ENCODE measurements around the gene SDR42E2. TPM values are rescaled to one million over a fixed set of nuclear protein-coding genes. Genes with fewer than 3 reads are reported as not detected.
"Not testable (repeated sequence)": the region's sequence is repeated elsewhere in the genome, so short reads cannot be mapped to it uniquely, and the experiment has no call there.

Gene SDR42E2
- total RNA-seq, 4 donors from 2014 or later: not detected

GRCh38 chr16:22141767-22142166, 20.5 kb upstream of the SDR42E2 start:
- TF ChIP-seq POLR2A (IDR thresholded peaks at IDR 0.05): no peak

GRCh38 chr16:22144520-22144919, 17.8 kb upstream of the SDR42E2 start:
- H3K9me3 ChIP-seq: no peaks in the 10 kb centered on the region
- ATAC-seq: no peak
- whole genome bisulfite sequencing, 2 donors (ENCODE audit: low coverage in 1 of 2): 73 to 90% methylated on average over 2 to 6 of the region's 6 CpGs

More at GRCh38 chr16:22141767-22142166, 20.5 kb upstream of the SDR42E2 start:
- Histone ChIP-seq H3K9me3 (no peaks in the 10 kb centered on the region), H3K27ac (no peak overlapping the region), H3K4me3 (no peak overlapping the region), H3K36me3 (no peaks in the 10 kb centered on the region), H3K27me3 (peaks cover 12% of the 10 kb centered on the region), H3K4me1 (no peaks in the 10 kb centered on the region)
- 90% methylated on average over 1 of the region's 1 CpG; no CpG with 5 or more reads in 1 of the 2 donors for WGBS, 2 donors (ENCODE audit: low coverage in 1 of 2)
- ATAC-seq: no peak

GRCh38 chr16:22147853-22148252, 14.5 kb upstream of the SDR42E2 start:
- Histone ChIP-seq H3K9me3 (no peaks in the 10 kb centered on the region), H3K4me3 (no peak overlapping the region), H3K36me3 (no peaks in the 10 kb centered on the region), H3K4me1 (no peaks in the 10 kb centered on the region), H3K27me3 (no peaks in the 10 kb centered on the region), H3K27ac (no peak overlapping the region)
- WGBS, 2 donors (ENCODE audit: low coverage in 1 of 2): 64 to 67% methylated on average over 2 to 6 of the region's 9 CpGs
- no peak for TF ChIP-seq EP300 (IDR thresholded peaks at IDR 0.05)
- no peak for TF ChIP-seq POLR2AphosphoS5 (IDR thresholded peaks at IDR 0.05)
- no peak for TF ChIP-seq POLR2A (IDR thresholded peaks at IDR 0.05)
- TF ChIP-seq CTCF (IDR thresholded peaks at IDR 0.05): no peak
- ATAC-seq: no peak

More at GRCh38 chr16:22144520-22144919, 17.8 kb upstream of the SDR42E2 start:
- no peak for TF ChIP-seq CTCF (IDR thresholded peaks at IDR 0.05)
- no peak for TF ChIP-seq EP300 (IDR thresholded peaks at IDR 0.05)
- no peak for TF ChIP-seq POLR2A (IDR thresholded peaks at IDR 0.05)
- no peak for TF ChIP-seq POLR2AphosphoS5 (IDR thresholded peaks at IDR 0.05)
- H3K4me1 ChIP-seq: no peaks in the 10 kb centered on the region
- H3K36me3 ChIP-seq: no peaks in the 10 kb centered on the region
- no peak overlapping the region for H3K27ac ChIP-seq
- no peak overlapping the region for H3K4me3 ChIP-seq
- peaks cover 6% of the 10 kb centered on the region for H3K27me3 ChIP-seq

GRCh38 chr16:22151246-22151998, 10.9 kb upstream of the SDR42E2 start:
- no peak for ATAC-seq
- WGBS, 2 donors (ENCODE audit: low coverage in 1 of 2): 72 to 77% methylated on average over 5 to 7 of the region's 7 CpGs

GRCh38 chr16:22152316-22152715, 10.0 kb upstream of the SDR42E2 start:
- Histone ChIP-seq H3K27ac (no peak overlapping the region), H3K9me3 (no peaks in the 10 kb centered on the region), H3K27me3 (no peaks in the 10 kb centered on the region), H3K36me3 (no peaks in the 10 kb centered on the region), H3K4me3 (no peak overlapping the region), H3K4me1 (no peaks in the 10 kb centered on the region)
- TF ChIP-seq POLR2AphosphoS5 (IDR thresholded peaks at IDR 0.05) (no peak), CTCF (IDR thresholded peaks at IDR 0.05) (no peak)
- no peak for ATAC-seq
- 70 to 100% methylated on average over 1 to 7 of the region's 11 CpGs for whole genome bisulfite sequencing, 2 donors (ENCODE audit: low coverage in 1 of 2)

More at GRCh38 chr16:22151246-22151998, 10.9 kb upstream of the SDR42E2 start:
- TF ChIP-seq POLR2AphosphoS5 (IDR thresholded peaks at IDR 0.05): no peak
- TF ChIP-seq POLR2A (IDR thresholded peaks at IDR 0.05): no peak
- no peak for TF ChIP-seq CTCF (IDR thresholded peaks at IDR 0.05)
- TF ChIP-seq EP300 (IDR thresholded peaks at IDR 0.05): no peak
- Histone ChIP-seq H3K27me3 (no peaks in the 10 kb centered on the region), H3K4me3 (no peak overlapping the region), H3K4me1 (no peaks in the 10 kb centered on the region), H3K36me3 (no peaks in the 10 kb centered on the region), H3K9me3 (no peaks in the 10 kb centered on the region), H3K27ac (no peak overlapping the region)

GRCh38 chr16:22153078-22153477, 9.2 kb upstream of the SDR42E2 start:
- H3K4me1 ChIP-seq, H3K27ac ChIP-seq, ATAC-seq, H3K4me3 ChIP-seq, H3K27me3 ChIP-seq, H3K9me3 ChIP-seq, H3K36me3 ChIP-seq: not testable (repeated sequence)
- 68 to 78% methylated on average over 7 of the region's 7 CpGs for WGBS, 2 donors (ENCODE audit: low coverage in 1 of 2)
